22Rv1 (cell line): ENCODE results near the gene LPIN1.

Source experiments
- CTCF ChIP-seq: fragments of 450-650 bp; IDR thresholded peaks from 2 replicates; pipeline ENCODE4 v1.5.1; 2017; ENCODE audit warnings: mild to moderate bottlenecking
- ZFX ChIP-seq: fragments of 450-650 bp; IDR thresholded peaks from 2 replicates; pipeline ENCODE4 v1.6.1; 2017; ENCODE audit warnings: antibody characterized with exemption, borderline replicate concordance

DNA sequence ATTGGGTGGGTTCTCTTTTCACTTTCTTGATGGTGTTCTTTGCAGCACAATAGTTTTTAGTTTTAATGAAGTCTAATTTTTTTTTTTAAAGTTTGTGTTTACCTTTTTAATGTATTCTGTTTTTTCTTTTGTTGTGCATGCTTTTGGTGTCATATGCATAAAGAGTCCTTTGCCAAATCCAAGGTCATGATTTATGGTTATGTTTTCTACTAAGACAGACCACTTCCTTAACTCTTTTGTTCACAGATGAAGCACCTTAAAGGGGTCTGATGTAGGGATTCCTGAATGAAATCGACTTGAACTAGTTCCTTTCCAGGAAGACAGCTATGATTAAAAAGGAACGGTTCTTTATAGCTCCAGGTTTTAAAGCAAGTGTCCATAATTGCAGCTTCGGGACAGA lies 23.1 kb downstream of the LPIN1 start:
- TF ChIP-seq CTCF (no peak), ZFX (no peak)
